PFSK-1 (cell line): Measurements from ENCODE around the gene PCDHGA7.
"Not testable (repeated sequence)": the region's sequence is repeated elsewhere in the genome, so short reads cannot be mapped to it uniquely, and the experiment has no call there.

Source experiments
- FOXP2 ChIP-seq: optimal IDR thresholded peaks from 2 replicates; pipeline ENCODE3; 2011; ENCODE audit warnings: borderline replicate concordance, control low read depth, inconsistent platforms; ENCODE audit not compliant: insufficient read depth; ENCODE audit errors: extremely low read length, extremely low read depth
- POLR2AphosphoS5 ChIP-seq: IDR thresholded peaks from 2 replicates; pipeline ENCODE4 v1.6.1; 2012; ENCODE audit warnings: low read depth, mild to moderate bottlenecking, control low read depth, low read length, moderate library complexity
- SIN3A ChIP-seq: IDR thresholded peaks from 2 replicates; pipeline ENCODE4 v1.6.1; 2012; ENCODE audit warnings: mild to moderate bottlenecking, low read length, moderate library complexity, borderline replicate concordance; ENCODE audit not compliant: insufficient read depth
- TAF1 ChIP-seq: IDR thresholded peaks from 2 replicates; pipeline ENCODE4 v1.6.1; 2012; ENCODE audit warnings: low read length, control low read depth, borderline replicate concordance; ENCODE audit not compliant: insufficient read depth
- TF ChIP-seq, protein P1 (sequence below), 2 experiments: IDR thresholded peaks; 2 replicates each; pipeline versions ENCODE4 v1.6.1 to v1.8.0; 2011 to 2012; ENCODE audit warnings: low read depth in 2 of 2, low read length in 2 of 2, control low read depth in 1 of 2, inconsistent platforms in 1 of 2, mild to moderate bottlenecking in 1 of 2, moderate library complexity in 1 of 2; ENCODE audit not compliant: insufficient read depth in 1 of 2

GRCh38 chr5:141387557-141388311 lies 5.2 kb downstream of the PCDHGA7 start, which contains the start of gene PCDHGB4:
- TF ChIP-seq TAF1, POLR2AphosphoS5, FOXP2, SIN3A: not testable (repeated sequence)
- TF ChIP-seq, protein P1, sequence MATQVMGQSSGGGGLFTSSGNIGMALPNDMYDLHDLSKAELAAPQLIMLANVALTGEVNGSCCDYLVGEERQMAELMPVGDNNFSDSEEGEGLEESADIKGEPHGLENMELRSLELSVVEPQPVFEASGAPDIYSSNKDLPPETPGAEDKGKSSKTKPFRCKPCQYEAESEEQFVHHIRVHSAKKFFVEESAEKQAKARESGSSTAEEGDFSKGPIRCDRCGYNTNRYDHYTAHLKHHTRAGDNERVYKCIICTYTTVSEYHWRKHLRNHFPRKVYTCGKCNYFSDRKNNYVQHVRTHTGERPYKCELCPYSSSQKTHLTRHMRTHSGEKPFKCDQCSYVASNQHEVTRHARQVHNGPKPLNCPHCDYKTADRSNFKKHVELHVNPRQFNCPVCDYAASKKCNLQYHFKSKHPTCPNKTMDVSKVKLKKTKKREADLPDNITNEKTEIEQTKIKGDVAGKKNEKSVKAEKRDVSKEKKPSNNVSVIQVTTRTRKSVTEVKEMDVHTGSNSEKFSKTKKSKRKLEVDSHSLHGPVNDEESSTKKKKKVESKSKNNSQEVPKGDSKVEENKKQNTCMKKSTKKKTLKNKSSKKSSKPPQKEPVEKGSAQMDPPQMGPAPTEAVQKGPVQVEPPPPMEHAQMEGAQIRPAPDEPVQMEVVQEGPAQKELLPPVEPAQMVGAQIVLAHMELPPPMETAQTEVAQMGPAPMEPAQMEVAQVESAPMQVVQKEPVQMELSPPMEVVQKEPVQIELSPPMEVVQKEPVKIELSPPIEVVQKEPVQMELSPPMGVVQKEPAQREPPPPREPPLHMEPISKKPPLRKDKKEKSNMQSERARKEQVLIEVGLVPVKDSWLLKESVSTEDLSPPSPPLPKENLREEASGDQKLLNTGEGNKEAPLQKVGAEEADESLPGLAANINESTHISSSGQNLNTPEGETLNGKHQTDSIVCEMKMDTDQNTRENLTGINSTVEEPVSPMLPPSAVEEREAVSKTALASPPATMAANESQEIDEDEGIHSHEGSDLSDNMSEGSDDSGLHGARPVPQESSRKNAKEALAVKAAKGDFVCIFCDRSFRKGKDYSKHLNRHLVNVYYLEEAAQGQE (IDR thresholded peaks at IDR 0.05; ENCODE audit: insufficient read depth in 1 of 2, low read depth in 2 of 2, low read length in 2 of 2): not testable (repeated sequence)
